GM19043 (cell line): ENCODE results near the gene TPT1.
"Not testable (repeated sequence)": the region's sequence is repeated elsewhere in the genome, so short reads cannot be mapped to it uniquely, and the experiment has no call there.

ENCODE experiments used
- ATAC-seq: cut with Tn5 transposase; IDR thresholded peaks from one replicate; pipeline ENCODE4 v1.9.1; 2021; ENCODE audit warnings: low read depth; ENCODE audit not compliant: unreplicated experiment

The TPT1 gene

DNA sequence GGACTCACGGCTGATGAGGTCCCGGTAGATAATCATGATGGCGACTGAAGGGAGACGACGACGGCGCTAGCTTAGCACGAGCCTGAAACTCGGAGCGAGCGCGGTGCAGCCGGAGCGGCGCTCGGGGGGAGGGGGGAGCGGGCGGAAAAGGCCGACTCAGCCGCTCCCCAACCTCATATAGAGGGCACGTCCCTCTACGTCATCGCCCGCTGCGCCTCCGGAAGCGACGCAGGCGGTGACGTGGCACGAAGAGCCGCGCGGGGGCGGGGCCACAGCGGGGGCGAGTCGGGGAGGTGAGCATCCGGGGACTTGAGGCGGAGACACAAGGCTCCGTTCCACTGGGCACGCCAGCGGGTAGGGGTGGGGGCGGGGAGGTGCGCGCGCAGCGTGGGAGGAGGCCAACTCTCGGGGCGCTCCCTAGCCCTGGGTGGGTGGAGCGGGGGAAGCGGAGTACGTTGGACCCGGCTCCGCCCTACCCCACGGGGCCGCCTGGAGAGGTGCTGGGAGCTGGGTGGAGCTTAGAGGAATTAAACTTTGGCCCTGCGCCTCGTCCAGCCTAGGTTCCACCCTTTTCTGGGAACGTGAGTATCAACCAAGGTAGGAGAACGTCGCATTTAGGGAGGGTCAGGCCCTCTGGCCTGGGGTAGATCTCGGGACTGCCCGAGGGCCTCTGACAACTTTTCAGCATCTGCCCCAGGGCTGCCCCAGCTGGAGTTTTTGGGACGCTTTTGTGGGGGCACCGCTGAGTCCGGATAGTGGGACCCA lies at the start of gene TPT1:
Gene TPT1, minus strand, starts transcription at position 150 of the 765 bp plus-strand sequence. Its CDS starts 114 bp downstream, at position 36.
- peak; percentile 81 for ATAC-seq

DNA sequence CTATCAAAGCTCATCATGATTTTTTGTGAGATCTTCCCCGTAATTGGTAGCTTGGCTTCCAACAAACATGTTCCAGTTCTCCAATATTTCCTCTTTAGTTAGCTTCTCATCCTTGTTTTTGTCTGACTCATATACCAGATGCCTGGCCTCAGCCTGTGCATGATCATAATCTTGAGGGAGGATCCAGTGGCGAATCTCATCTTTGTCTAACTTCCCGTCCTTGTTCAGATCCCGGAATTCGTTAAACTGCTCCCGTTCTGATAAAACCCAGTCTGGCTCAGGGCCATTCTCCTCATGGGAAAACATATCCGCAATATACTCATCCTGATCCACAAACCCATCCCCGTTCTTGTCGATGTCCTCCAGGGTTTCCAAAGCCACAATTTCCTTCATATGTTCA lies 49.4 kb upstream of the TPT1 start:
- ATAC-seq: not testable (repeated sequence)

DNA sequence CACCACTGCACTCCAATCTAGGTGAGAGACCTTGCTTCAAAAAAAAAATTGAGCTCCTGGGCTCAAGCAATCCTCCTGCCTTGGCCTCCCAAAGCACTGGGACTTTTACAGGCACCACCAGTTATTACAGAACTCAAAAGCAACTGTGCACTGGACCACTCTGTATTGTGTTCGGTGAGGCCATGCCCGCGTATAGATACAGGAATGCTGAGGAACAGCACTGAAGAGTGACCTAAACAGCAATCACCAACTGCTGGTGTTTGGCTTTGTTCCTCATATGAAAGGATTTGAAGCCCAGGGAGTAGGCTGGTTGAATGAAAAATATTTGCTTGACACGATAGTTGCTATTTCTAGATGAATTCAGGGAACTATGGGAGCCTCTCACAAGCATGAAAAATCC lies 47.7 kb upstream of the TPT1 start:
- no peak for ATAC-seq

DNA sequence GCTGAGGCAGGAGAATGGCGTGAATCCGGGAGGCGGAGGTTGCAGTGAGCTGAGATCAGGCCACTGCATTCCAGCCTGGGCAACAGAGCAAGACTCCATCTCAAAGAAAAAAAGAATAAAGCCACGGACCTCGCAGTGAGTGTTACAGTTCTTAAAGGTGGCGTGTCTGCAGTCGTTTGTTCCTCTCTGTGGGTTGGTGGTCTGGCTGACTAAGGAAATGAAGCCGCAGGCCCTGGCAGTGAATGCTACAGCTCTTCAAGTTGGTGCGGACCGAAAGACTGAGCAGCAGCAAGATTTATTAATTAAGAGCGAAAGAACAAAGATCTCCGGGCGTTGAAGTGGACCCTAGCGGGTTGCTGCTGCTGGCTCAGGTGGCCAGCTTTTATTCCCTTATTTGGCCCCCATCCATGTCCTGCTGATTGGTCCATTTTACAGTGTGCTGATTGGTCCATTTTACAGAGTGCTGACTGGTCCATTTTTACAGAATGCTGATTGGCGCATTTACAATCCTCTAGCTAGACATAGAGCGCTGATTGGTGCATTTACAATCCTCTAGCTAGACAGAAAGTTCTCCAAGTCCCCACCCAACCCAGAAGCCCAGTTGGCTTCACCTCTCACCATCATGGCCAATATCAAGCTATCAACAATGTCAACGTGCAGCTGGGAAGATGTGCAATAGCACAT lies 46.1 kb upstream of the TPT1 start:
- not testable (repeated sequence) for ATAC-seq

DNA sequence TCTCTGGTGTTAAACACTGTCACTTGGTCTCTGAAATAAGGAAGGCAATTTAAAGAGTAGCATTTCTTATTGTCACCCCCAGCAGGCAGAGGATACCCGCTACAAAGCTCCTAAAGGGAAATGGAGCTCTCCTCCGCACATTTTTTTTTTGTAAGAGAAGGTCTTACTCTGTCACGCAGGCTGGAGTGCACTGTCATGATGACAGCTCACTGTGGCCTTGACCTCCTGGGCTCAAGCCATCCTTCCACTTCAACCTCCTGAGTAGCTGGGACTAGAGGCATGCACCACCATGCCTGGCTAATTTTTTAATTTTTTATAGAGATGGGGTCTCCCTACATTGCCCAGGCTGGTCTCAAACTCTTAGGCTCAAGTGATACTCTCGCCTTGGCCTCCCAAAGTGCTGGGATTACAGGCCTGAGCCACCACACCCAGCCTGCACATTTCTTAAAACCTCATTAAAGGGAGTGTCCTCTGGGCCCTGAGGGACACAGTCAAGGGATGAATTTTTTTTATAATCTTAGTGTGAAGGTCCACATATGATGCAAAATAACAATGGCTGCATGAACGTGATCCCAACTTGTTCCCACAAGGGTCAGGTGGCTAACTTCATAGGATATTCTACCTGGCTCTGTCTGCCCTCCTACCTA lies 45.0 kb upstream of the TPT1 start:
- no peak for ATAC-seq

DNA sequence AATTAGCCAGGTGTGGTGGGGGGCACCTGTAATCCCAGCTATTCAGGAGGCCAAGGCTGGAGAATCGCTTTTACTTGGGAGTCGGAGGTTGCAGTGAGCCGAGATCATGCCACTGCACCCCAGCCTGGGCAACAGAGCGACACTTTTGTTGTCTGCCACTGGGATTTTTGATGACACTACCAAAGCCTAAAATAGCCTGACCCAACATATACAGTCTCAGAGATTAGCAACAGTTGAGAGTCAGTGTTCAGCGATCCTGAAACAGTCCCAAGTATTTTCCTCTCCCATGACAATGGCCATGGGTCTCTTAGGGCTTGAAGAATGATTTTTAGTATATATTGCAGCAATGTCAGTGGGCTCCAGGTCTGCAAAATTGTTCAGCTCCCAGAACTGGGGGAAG lies 44.3 kb upstream of the TPT1 start:
- ATAC-seq: no peak

DNA sequence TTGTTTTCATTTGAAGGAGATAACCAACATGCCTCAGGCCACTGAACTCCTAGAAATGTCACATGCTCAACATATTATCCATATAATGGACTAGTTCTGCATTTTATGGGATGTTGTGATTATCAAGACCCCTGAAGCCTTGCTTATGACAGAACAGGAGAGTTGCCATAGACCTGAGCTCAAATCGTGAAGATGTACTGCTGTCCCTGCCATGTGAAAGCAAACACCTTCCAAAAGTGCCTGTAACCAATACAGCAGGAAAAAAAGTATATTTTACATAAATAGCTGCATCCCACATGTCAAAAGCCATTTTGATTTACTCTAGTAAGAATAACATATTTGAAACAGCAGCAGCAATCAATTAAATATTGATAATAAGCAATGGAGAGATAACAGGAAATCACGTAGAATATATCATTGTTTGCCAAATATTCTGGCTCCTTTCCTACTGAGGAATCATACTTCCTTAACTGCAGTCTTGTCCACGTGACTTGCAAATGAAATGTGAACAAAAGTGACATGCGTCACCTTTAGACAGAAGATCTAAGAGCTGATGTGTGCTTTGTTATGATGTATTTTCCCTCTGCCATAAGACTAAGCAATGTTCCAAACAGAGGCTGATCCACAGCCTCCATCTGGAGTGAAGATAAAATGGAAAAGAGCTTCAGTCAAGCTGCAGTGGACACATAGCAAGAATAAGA lies 43.6 kb upstream of the TPT1 start:
- ATAC-seq: no peak

DNA sequence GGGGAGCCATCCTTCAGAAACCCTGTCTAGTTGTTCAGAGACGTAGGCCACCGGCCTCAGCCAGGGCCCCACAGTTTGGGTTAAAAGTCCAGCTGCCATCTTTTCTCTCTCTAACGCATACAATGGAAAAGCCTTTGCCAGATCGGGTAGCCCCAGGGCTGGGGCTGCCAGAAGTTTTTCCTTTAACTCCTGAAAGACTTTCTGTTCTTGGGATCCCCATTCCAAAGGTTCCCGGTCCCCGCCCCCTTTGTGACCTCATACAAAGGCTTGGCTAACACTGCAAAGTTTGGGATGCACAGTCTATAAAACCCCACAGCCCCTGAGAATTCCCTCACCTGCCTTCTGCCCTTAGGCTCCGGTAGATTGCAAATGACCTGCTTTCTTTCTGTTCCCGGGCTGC lies 41.8 kb upstream of the TPT1 start:
- ATAC-seq: not testable (repeated sequence)

DNA sequence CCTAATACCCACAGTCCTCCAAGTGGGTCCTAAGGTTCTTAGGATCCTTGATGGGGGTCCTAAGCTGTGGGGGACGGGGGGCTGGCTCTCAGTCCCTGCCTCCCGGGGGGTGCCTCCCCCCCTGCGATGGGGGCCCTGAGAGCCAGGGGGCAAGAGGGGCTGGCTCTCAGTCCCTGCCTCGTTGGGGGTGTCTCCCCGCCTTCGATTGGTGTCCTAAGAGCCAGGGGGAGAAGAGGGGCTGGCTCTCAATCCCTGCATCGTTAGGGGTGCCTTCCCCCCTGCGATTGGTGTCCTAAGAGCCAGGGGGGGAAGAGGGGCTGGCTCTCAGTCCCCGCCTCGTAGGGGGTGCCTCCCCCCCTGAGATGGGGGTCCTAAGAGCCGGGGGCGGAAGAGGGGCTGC lies 40.2 kb upstream of the TPT1 start:
- no peak for ATAC-seq

DNA sequence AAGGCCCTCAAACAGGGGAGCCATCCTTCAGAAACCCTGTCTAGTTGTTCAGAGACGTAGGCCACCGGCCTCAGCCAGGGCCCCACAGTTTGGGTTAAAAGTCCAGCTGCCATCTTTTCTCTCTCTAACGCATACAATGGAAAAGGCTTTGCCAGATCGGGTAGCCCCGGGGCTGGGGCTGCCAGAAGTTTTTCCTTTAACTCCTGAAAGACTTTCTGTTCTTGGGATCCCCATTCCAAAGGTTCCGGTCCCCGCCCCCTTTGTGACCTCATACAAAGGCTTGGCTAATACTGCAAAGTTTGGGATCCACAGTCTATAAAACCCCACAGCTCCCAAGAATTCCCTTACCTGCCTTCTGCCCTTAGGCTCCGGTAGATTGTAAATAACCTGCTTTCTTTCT lies 39.7 kb upstream of the TPT1 start:
- ATAC-seq: not testable (repeated sequence)

DNA sequence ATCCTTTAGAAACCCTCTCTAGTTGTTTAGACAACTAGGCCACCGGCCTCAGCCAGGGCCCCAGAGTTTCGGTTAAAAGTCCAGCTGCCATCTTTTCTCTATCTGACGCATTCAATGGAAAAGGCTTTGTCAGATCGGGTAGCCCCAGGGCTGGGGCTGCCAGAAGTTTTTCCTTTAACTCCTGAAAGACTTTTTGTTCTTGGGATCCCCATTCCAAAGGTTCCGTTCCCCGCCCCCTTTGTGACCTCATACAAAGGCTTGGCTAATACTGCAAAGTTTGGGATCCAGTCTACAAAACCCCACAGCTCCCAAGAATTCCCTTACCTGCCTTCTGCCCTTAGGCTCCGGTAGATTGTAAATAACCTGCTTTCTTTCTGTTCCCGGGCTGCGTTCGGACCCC lies 38.5 kb upstream of the TPT1 start:
- ATAC-seq: not testable (repeated sequence)

DNA sequence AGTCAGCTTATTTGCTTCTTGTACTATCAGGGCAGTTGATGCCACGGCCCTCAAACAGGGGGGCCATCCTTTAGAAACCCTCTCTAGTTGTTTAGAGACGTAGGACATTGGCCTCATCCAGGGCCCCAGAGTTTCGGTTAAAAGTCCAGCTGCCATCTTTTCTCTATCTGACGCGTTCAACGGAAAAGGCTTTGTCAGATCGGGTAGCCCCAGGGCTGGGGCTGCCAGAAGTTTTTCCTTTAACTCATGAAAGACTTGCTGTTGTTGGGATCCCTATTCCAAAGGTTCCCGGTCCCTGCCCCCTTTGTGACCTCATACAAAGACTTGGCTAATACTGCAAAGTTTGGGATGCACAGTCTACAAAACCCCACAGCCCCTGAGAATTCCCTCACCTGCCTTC lies 37.8 kb upstream of the TPT1 start:
- ATAC-seq: not testable (repeated sequence)

DNA sequence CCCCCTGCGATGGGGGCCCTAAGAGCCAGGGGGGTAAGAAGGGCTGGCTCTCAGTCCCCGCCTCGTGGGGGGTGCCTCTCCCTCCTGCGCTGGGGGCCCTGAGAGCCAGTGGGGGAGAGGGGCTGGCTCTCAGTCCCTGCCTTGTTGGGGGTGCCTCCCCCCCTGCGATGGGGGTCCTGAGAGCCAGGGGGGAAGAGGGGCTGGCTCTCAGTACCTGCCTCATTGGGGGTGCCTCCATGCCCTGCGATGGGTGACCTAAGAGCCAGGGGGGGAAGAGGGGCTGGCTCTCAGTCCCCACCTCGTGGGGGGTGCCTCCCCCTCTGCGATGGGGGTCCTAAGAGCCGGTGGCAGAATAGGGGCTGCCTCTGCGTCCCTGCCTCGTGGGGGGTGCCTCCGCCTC lies 36.3 kb upstream of the TPT1 start:
- not testable (repeated sequence) for ATAC-seq

DNA sequence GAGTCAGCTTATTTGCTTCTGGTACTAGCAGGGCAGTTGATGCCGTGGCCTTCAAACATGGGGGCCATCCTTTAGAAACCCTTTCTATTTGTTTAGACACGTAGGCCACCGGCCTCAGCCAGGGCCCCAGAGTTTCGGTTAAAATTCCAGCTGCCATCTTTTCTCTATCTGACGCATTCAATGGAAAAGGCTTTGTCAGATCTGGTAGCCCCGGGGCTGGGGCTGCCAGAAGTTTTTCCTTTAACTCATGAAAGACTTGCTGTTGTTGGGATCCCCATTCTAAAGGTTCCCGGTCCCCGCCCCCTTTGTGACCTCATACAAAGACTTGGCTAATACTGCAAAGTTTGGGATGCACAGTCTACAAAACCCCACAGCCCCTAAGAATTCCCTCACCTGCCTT lies 35.7 kb upstream of the TPT1 start:
- not testable (repeated sequence) for ATAC-seq

DNA sequence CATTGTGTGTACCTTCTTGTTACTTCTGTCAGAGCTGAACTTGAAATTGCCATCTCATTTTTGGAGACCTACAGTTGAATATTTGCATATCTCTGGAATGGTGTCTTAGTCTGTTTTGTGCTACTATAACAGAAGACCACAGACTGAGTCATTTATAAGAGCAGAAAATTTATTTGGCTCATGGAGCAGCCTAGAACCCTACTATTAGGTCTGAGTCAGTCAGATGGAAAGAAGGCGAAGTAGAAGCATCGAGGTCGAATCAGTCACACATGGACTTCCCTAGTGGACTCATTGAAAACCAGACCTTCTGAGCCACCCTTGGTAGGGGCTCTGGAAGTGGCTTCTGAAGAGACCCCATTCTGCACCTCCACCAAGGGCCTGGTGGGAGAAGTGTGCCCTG lies 33.9 kb upstream of the TPT1 start:
- ATAC-seq: no peak

DNA sequence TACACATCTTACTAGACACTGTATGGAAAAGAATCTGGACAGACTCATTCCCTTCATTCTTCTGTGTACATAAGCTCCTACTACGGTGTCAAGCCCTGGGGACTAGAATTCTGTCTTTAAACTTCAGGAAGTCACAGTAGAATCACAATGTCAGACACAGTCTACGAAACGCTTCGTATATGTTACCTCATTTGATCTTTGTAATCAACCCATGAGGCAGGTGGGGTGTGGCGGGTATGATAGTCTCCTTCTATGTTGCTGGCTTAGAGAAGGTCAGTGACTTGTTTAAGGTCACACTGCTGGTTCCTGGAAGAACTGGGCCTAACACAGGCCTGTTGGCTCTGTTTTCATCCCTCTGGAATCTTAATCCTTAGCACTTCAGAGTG lies 32.2 kb upstream of the TPT1 start:
- no peak for ATAC-seq

DNA sequence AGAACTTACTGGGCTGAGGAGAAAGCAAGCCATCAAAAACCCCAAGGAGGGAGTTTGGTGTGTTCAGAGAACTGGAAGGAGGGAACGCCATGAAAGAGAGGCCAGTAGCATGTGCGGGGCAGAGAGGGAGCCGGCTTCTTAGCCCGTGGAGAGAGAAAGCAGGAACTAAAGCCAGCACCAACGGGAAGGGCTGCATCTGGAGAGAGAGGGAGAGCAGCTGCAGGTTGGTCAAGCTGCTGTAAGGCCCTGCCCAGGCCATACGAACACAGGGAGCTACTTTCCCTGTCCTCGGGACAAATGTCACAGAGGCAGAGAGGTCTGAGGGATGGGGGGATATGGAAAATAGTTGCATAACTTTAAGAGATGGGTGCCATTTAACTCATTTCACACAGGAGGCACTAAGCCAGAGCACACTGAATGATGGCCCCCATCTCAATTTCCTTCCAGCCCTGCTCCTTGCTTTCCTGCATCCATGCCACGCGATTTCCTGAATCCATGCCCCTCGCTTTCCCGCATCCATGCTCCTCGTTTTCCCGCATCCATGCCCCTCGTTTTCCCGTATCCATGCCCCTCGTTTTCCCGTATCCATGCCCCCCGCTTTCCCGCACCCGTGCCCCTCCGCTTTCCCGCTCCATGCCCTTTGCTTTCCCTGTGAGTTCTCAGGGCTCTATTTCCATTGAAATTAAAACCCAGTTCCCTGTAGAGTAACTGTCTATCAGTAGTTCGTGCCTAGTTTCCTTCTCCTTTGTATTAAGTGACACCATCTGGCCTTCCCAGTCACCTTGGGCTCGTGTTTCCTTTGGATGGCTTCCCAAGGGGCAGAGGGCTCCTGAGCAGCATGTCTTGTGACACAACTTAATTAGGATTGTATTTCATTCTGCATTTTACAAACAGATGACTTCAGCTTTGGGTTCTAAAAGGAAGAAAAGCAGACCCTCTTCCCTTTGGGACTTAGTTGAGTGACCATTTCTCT lies 31.5 kb upstream of the TPT1 start:
- ATAC-seq: no peak

DNA sequence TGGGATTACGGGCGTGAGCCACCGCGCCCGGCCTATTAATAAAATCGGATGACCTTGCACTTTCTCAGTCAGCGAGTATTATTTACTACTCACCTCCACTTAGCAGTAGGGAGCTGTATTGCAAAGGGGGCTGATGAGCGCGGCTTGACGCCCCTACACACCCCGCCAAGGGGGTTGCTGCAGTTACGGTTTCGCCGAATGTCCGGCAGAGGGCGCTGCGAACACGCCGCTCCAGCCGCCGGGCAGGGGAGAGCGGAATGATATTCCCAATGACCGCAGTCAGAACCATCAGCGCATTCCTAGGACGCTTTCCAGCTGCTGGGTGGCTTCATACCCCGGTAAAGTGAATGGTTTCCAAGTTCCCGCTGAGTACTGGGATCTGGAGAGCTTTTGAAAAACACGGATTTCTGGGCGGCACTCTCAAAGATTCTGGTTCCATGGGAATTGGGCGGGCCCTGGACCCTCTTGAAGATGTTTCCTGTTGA lies 30.0 kb upstream of the TPT1 start:
- no peak for ATAC-seq

DNA sequence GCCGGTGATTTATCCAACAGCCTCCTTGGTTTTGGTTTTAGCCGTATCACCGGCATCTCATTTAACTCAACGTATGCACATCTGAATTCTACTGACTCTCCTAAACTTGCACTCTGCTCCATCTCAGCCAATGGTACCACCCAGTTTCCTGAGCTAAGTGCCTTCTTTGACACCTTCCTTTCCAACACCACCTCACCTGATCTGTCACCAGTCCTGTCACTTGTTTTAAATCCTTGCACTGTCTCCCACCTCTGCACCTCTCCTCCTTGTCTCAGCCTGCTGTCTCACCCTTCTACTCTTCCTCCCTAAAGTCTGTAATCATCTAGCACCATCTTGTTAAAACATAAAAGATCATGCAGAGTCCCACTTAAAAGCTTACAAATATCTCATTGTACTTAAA lies 28.1 kb upstream of the TPT1 start:
- ATAC-seq: no peak

DNA sequence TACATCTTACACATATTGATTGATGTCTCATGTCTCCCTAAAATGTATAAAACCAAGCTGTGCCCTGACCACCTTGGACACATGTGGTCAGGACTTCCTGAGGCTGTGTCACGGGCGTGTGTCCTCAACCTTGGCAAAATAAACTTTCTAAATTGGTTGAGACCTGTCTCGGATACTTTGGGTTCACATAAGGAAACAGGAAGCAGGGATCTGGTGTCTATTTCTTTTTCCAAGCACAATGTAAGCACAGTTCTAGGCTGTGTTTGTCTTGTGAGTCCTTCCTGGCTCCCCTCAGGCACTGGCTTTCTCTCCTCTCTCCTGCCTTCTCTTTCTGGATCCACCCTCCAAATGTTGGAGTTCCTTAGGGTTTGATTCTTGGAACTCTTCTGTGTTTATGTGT lies 27.6 kb upstream of the TPT1 start:
- no peak for ATAC-seq
